ENCODE measurements around the gene ZNF266. TPM values are rescaled to one million over a fixed set of nuclear protein-coding genes. Genes with fewer than 3 reads are reported as not detected.
A peak's percentile ranks its signal among the peaks of the same experiment; 100 is the strongest.

ZNF266 gene
- total and polyA plus RNA-seq, 12 donors = 7.5 to 51.7 (median 20.9) TPM

- intact Hi-C loops (cut with DNase I) = no loop called here
- 74 to 91% (median 85%) methylated on average over 4 of the region's 4 CpGs for WGBS, 4 donors
- Histone ChIP-seq H3K4me1 (replicated peaks in 1 of 2) (no peaks in the 10 kb centered on the region), H3K36me3 (replicated peaks in 1 of 2) (peaks cover 3 to 38% of the 10 kb centered on the region in 2 donors), H3K27me3 (no peaks in the 10 kb centered on the region), H3K27ac (no peak overlapping the region), H3K9me3 (replicated peaks in 1 of 3) (peaks cover 11 to 97% (median 30%) of the 10 kb centered on the region in 3 donors), H3K4me3 (peak overlapping the region in 1 of 4 donors; percentile 8)
- no peak for DNase-seq
- TF ChIP-seq CTCF (IDR thresholded peaks at IDR 0.05) (no peak), POLR2A (IDR thresholded peaks at IDR 0.05) (no peak)
Observed at GRCh38 chr19:9381361-9381785, 54.0 kb downstream of the ZNF266 start.

- no peaks in the 10 kb centered on the region for H3K36me3 ChIP-seq (replicated peaks in 1 of 2)
- no peaks in the 10 kb centered on the region for H3K27me3 ChIP-seq
- intact Hi-C loops (cut with DNase I) = no loop called here
- H3K4me3 ChIP-seq = no peak overlapping the region
- WGBS, 4 donors = 92 to 95% (median 93%) methylated on average over 6 of the region's 6 CpGs
- H3K4me1 ChIP-seq (replicated peaks in 1 of 2) = no peaks in the 10 kb centered on the region
- no peak overlapping the region for H3K27ac ChIP-seq
- no peak for TF ChIP-seq POLR2A (IDR thresholded peaks at IDR 0.05)
- TF ChIP-seq CTCF (IDR thresholded peaks at IDR 0.05) = no peak
- no peak for DNase-seq
- H3K9me3 ChIP-seq (replicated peaks in 1 of 3) = peaks cover 0 to 75% (median 29%) of the 10 kb centered on the region in 3 donors
Observed at GRCh38 chr19:9370738-9371619, 64.4 kb downstream of the ZNF266 start.

- H3K36me3 ChIP-seq (replicated peaks in 1 of 2) = peaks cover 0 to 1% of the 10 kb centered on the region in 2 donors
- H3K9me3 ChIP-seq (replicated peaks in 1 of 3) = peaks cover 0 to 61% (median 0%) of the 10 kb centered on the region in 3 donors
- 0 to 3% (median 1%) methylated on average over 3 to 28 of the region's 28 CpGs for WGBS, 4 donors
Observed at GRCh38 chr19:9362905-9363304, 72.5 kb downstream of the ZNF266 start, which contains the start of gene ZNF177. TSS of gene ZNF177 (plus strand) at chr19:9363013. CDS start at chr19:9378312, 15,299 bp downstream.

More at GRCh38 chr19:9362905-9363304, 72.5 kb downstream of the ZNF266 start, which contains the start of gene ZNF177:
- H3K4me1 ChIP-seq (replicated peaks in 1 of 2) = no peaks in the 10 kb centered on the region
- no peak for DNase-seq
- no peaks in the 10 kb centered on the region for H3K27me3 ChIP-seq
- TF ChIP-seq CTCF (IDR thresholded peaks at IDR 0.05) (no peak), POLR2A (IDR thresholded peaks at IDR 0.05) (no peak)
- intact Hi-C loops (cut with DNase I) = no loop called here
- no peak within 1 kb of the TSS for H3K4me3 ChIP-seq
- H3K27ac ChIP-seq = no peak within 1 kb of the TSS

Other genes with a start within 250 kb of the ZNF266 start
- not detected for gene OR7D4, start 216.0 kb downstream of the ZNF266 start, total RNA-seq
- not detected for gene OR7D4, start 216.0 kb downstream of the ZNF266 start, polyA plus RNA-seq
- gene OR7E24, start 184.6 kb downstream of the ZNF266 start, total RNA-seq = not detected
- gene OR7E24, start 184.6 kb downstream of the ZNF266 start, polyA plus RNA-seq = not detected
- 10 to 100 TPM in 1 of 9 donors, 1 to 10 TPM in 8; 2.4 to 10.4 (median 6.5) TPM for gene ZNF699, start 125.7 kb downstream of the ZNF266 start, total RNA-seq
- gene ZNF699, start 125.7 kb downstream of the ZNF266 start, polyA plus RNA-seq = 1 to 10 TPM in 2 of 3 donors, under 1 TPM in 1; 0.97 to 4.4 (median 1.1) TPM
- 10 to 100 TPM in 8 of 9 donors, 1 to 10 TPM in 1; 6.5 to 39.4 (median 21.2) TPM for gene ZNF559, start 111.4 kb downstream of the ZNF266 start, total RNA-seq
- 10 to 100 TPM; 18.4 to 69.4 (median 26.1) TPM for gene ZNF559, start 111.4 kb downstream of the ZNF266 start, polyA plus RNA-seq
- gene ZNF177, start 72.6 kb downstream of the ZNF266 start, total RNA-seq = 10 to 100 TPM in 1 of 9 donors, 1 to 10 TPM in 8; 1.7 to 35.8 (median 3.4) TPM
- 1 to 10 TPM; 6.1 to 7.6 (median 7.1) TPM for gene ZNF177, start 72.6 kb downstream of the ZNF266 start, polyA plus RNA-seq
- gene ZNF560, start 63.0 kb upstream of the ZNF266 start, total RNA-seq = under 1 TPM in 1 of 9 donors, not detected in 8; 0.06 TPM
- under 1 TPM in 1 of 3 donors, not detected in 2; 0.17 TPM for gene ZNF560, start 63.0 kb upstream of the ZNF266 start, polyA plus RNA-seq
- gene ZNF426, start 103.1 kb upstream of the ZNF266 start, total RNA-seq = 10 to 100 TPM; 10.6 to 24.8 (median 15.9) TPM
- 1 to 10 TPM; 2.3 to 7.2 (median 3.1) TPM for gene ZNF426, start 103.1 kb upstream of the ZNF266 start, polyA plus RNA-seq
- gene ZNF121, start 148.9 kb upstream of the ZNF266 start, total RNA-seq = 10 to 100 TPM in 8 of 9 donors, 1 to 10 TPM in 1; 4.7 to 35.6 (median 25.2) TPM
- gene ZNF121, start 148.9 kb upstream of the ZNF266 start, polyA plus RNA-seq = 10 to 100 TPM in 1 of 3 donors, 1 to 10 TPM in 2; 6.8 to 13.2 (median 7.0) TPM
- gene ZNF561, start 185.7 kb upstream of the ZNF266 start, total RNA-seq = 10 to 100 TPM; 17.8 to 57.9 (median 34.6) TPM
- gene ZNF561, start 185.7 kb upstream of the ZNF266 start, polyA plus RNA-seq = 10 to 100 TPM; 20.1 to 28.9 (median 25.4) TPM
- 10 to 100 TPM; 17.5 to 35.1 (median 27.4) TPM for gene ZNF562, start 239.5 kb upstream of the ZNF266 start, total RNA-seq
- gene ZNF562, start 239.5 kb upstream of the ZNF266 start, polyA plus RNA-seq = 10 to 100 TPM in 1 of 3 donors, 1 to 10 TPM in 2; 3.4 to 16.7 (median 7.3) TPM